Common myeloid progenitor, CD34-positive (primary cell): ENCODE data around the gene TSEN2. TPM values are rescaled to one million over a fixed set of nuclear protein-coding genes. Genes with fewer than 3 reads are reported as not detected.

Source experiments
- CTCF ChIA-PET: fragments of 350-600 bp; sonication (Branson Sonifier 250); formaldehyde crosslinking; loops from one replicate; lab custom pipeline; 2021; ENCODE audit warnings: antibody characterized with exemption; lab: Charles Lee
- POLR2A ChIA-PET: fragments of 350-600 bp; sonication (Branson Sonifier 250); formaldehyde crosslinking; loops from one replicate; lab custom pipeline; 2021; ENCODE audit warnings: antibody characterized with exemption; lab: Charles Lee
- DNase-seq, 3 donors: peaks; one replicate each; pipeline versions ENCODE4 v3.0.0 to v3.0.0-alpha.2; 2013
- H3K27ac ChIP-seq, 2 experiments: 1 replicate in 1 of 2; 2 replicates in 1 of 2; pipeline ENCODE4 v1.7.0; 2013; ENCODE audit warnings: inconsistent platforms in 2 of 2, low read length in 2 of 2, mild to moderate bottlenecking in 2 of 2, low read depth in 1 of 2, moderate library complexity in 1 of 2; ENCODE audit not compliant: severe bottlenecking in 2 of 2, insufficient read depth in 1 of 2, poor library complexity in 1 of 2
- H3K27me3 ChIP-seq, 5 experiments: replicated peaks in 2 of 5; 1 replicate in 3 of 5; 2 replicates in 2 of 5; pipeline versions ENCODE4 v1.6.1 to v1.7.0; 2013; ENCODE audit warnings: low read length in 4 of 5, mild to moderate bottlenecking in 2 of 5, moderate library complexity in 2 of 5, inconsistent platforms in 1 of 5; ENCODE audit not compliant: insufficient read depth in 5 of 5, control insufficient read depth in 4 of 5
- H3K36me3 ChIP-seq, 4 experiments: 1 replicate in 2 of 4; 2 replicates in 2 of 4; pipeline versions ENCODE4 v1.6.1 to v1.7.0; 2013; ENCODE audit warnings: low read length in 3 of 4, control low read depth in 1 of 4, mild to moderate bottlenecking in 1 of 4; ENCODE audit not compliant: control insufficient read depth in 4 of 4, insufficient read depth in 4 of 4
- H3K4me1 ChIP-seq, 4 experiments: 1 replicate in 3 of 4; 2 replicates in 1 of 4; pipeline versions ENCODE4 v1.6.1 to v1.7.1; 2013; ENCODE audit warnings: low read length in 3 of 4, mild to moderate bottlenecking in 3 of 4, control low read depth in 1 of 4, inconsistent platforms in 1 of 4, moderate library complexity in 1 of 4; ENCODE audit not compliant: control insufficient read depth in 4 of 4, insufficient read depth in 4 of 4; ENCODE audit errors: control extremely low read depth in 1 of 4
- H3K4me3 ChIP-seq, 7 experiments: 1 replicate in 4 of 7; 2 replicates in 3 of 7; pipeline versions ENCODE4 v1.5.1 to v1.7.0; 2013; ENCODE audit warnings: mild to moderate bottlenecking in 7 of 7, low read length in 6 of 7, moderate library complexity in 6 of 7, inconsistent platforms in 2 of 7, low read depth in 2 of 7, control low read depth in 1 of 7; ENCODE audit not compliant: insufficient read depth in 4 of 7, control insufficient read depth in 1 of 7; ENCODE audit errors: extremely low read depth in 1 of 7
- H3K9me3 ChIP-seq, 5 experiments: 1 replicate in 4 of 5; 2 replicates in 1 of 5; pipeline versions ENCODE4 v1.6.1 to v1.7.1; 2013; ENCODE audit warnings: low read length in 4 of 5, mild to moderate bottlenecking in 2 of 5, inconsistent platforms in 1 of 5, low read depth in 1 of 5, moderate library complexity in 1 of 5; ENCODE audit not compliant: control insufficient read depth in 4 of 5, insufficient read depth in 2 of 5; ENCODE audit errors: control extremely low read depth in 1 of 5
- WGBS: methylation state at CpG from one replicate; pipeline ENCODE4 v1.1.5; 2013; ENCODE audit not compliant: insufficient coverage; 5-methylcytosine and 5-hydroxymethylcytosine counted together
- polyA plus RNA-seq: library from polyadenylated mRNA; unstranded; fragments of 120-200 nt; gene quantifications from one replicate; pipeline ENCODE4 v1.2.1, GENCODE V29; 2013

The TSEN2 gene
- polyA plus RNA-seq: 19.3 TPM

DNA sequence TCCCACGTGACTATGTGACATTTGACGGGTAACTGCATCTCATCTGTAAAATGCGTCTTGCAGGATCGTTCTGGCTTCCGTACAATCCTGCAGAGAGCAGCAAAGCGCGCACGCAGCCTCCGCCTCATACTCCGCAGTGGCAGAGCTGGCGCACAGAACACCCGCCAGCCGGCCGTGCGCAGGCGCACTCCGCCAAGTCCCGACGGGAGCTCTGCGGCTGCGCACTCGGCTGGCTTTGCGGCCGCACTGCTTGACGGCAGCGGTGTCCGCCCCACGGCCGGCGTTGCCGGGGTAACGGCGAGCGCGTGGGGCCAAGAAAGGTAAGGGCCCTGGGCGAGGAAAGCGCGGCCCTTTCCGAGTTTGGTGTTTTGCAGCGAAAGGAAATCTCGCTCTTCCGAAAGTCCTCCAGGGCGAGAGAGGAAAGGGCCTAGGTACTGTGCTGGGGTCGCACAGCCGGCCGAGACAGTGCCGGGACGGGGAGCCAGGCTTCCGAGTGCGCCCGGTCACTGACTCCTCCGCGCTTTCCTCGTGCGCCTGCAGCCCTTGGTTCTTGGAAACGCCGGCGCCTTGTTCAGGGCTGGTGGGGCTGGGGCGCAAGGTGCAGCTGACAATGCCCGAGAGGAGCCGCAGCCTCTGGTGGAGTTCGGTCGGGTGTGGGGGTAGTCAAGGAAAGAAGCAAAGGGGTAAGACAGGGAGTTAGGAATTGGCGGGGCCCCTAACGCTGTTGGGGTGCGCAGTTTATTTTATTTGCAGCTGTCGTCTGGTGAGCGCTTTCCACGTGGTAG is at the start of gene TSEN2:
TSS of gene TSEN2 (plus strand) at position 283 of the 785 bp plus-strand sequence. CDS start 5,321 bp downstream, outside the sequence.
- under 1% methylated on average over 68 of the region's 69 CpGs for WGBS
- Histone ChIP-seq H3K9me3 (no peaks in the 10 kb centered on the region), H3K27me3 (no peaks in the 10 kb centered on the region), H3K36me3 (peaks cover 0 to 18% (median 2%) of the 10 kb centered on the region in 4 experiments), H3K4me1 (peaks cover 14 to 30% (median 25%) of the 10 kb centered on the region in 4 experiments), H3K4me3 (peak within 1 kb of the TSS; percentile 68 to 96 (median 86)), H3K27ac (peak within 1 kb of the TSS; percentile 29 to 81)
- CTCF ChIA-PET: interaction anchor here (0.9 to 3.4 kb wide), 6 partner anchors 145 to 349 kb away, joined by 3 to 18 read pairs (median 4); no protein-coding TSS in a partner anchor
- POLR2A ChIA-PET: interaction anchor here (0.6 kb wide), 2 partner anchors 302 to 374 kb away, joined by 3 read pairs; no protein-coding TSS in a partner anchor
- DNase-seq: peak; percentile 95 to 98 (median 97)

DNA sequence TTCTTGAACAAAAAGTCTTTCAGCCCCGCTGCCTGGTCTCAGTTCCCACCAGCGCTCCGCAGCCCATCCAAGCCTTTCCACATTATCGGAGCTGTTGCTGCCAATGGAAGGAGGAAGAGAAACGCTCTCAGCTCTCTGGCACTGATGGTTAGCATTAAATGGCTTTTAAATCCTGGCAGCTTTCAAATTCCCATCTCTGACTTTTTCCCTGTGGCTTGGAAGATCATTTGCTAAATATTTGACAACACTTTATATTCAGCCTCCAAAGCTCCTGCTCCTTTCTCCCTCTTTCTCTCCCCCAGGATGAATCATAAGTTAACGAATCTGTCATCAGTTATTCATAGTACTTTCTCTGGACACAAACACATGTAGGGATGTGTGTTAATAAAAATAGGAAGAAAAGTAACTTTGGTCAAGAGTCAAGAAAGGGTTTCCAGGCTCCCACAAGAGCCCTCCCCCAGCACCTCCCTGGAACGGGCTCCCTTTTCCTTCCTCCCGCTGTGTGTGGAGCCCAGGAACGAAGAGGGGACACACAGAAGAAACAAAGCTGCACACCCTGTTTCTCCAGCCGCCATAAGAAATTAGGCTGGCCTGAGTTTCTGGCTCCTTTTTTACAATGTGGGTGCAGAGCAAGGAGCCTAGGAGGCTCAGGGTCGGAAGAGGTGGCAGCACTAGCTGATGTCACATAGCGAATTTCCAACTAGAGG is 47.6 kb upstream of the TSEN2 start:
- Histone ChIP-seq H3K36me3 (no peaks in the 10 kb centered on the region), H3K9me3 (no peaks in the 10 kb centered on the region), H3K4me1 (no peaks in the 10 kb centered on the region), H3K4me3 (no peak overlapping the region), H3K27ac (no peak overlapping the region), H3K27me3 (peaks cover 0 to 14% (median 5%) of the 10 kb centered on the region in 5 experiments)
- no peak for DNase-seq
- WGBS: 96% methylated on average over 9 of the region's 12 CpGs
- ChIA-PET POLR2A (no interaction called here), CTCF (no interaction called here)

DNA sequence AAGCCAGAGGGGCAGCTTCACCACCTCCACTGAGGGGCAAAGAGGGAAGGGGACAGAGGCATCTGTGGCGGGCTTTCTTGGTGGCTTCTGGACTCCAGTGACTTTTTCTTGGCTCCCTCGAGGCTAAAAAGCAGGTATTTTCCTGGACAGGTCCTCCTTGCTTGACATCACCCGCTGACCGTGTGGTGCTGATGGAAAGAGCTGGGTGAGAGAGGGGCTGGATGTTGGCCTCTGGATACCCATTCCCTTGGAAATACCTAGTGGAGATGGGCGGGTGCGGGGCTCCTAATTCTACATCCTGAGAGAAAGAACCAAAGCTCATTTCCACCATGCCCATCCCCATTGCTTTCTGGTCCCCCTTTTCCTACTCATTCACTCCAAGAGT is 47.1 kb upstream of the TSEN2 start:
- peaks cover 0 to 14% (median 5%) of the 10 kb centered on the region in 5 experiments for H3K27me3 ChIP-seq
- WGBS: 100% methylated on average over 1 of the region's 6 CpGs
- ChIA-PET CTCF (no interaction called here), POLR2A (no interaction called here)
- no peak overlapping the region for H3K27ac ChIP-seq
- no peak for DNase-seq
- H3K4me1 ChIP-seq: no peaks in the 10 kb centered on the region
- H3K4me3 ChIP-seq: no peak overlapping the region
- no peaks in the 10 kb centered on the region for H3K9me3 ChIP-seq
- no peaks in the 10 kb centered on the region for H3K36me3 ChIP-seq

DNA sequence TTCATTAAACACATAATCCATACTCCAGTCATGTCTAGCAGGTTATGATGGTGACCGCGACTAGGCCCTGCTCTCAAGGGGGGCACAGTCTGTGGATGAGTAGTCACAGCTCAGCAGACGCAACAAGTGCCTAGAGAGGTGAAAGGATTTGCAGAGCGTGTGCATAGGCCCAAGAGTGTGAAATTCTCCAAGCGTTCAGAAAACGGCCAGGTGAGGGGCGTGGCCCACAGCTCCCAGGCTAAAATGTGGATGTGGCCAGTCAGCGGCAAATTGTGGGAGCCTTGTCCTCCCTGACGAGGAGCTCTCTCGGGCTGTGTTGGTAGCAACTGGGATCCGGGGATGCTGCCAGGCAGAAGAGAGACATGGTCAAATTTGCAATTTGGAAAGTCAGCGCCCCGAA is 46.4 kb upstream of the TSEN2 start:
- Histone ChIP-seq H3K9me3 (no peaks in the 10 kb centered on the region), H3K27ac (no peak overlapping the region), H3K4me3 (no peak overlapping the region), H3K36me3 (no peaks in the 10 kb centered on the region), H3K4me1 (no peaks in the 10 kb centered on the region), H3K27me3 (peaks cover 0 to 19% (median 5%) of the 10 kb centered on the region in 5 experiments)
- ChIA-PET CTCF (no interaction called here), POLR2A (no interaction called here)
- DNase-seq: no peak
- 94% methylated on average over 13 of the region's 13 CpGs for WGBS

DNA sequence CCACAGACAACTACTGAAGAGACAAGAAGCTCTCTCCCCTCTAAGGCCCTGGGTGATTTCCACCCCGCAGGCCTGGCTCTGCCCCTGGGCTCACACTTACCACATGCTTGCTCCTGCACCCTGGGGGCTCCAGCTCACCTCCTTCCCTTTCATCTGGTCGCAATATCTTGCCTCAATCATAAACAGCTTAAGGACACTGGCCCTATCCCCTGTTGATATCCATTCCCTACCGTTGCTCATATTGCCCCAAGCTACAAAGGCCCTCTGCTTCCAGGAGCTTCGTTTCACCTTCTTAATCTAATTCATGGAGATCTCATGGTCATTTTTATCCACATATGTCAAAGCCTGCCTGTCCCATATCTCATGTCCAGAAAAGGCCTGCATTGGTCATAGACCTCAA is 46.0 kb upstream of the TSEN2 start:
- Histone ChIP-seq H3K9me3 (no peaks in the 10 kb centered on the region), H3K27me3 (peaks cover 0 to 20% (median 5%) of the 10 kb centered on the region in 5 experiments), H3K4me1 (no peaks in the 10 kb centered on the region), H3K36me3 (no peaks in the 10 kb centered on the region), H3K27ac (no peak overlapping the region), H3K4me3 (no peak overlapping the region)
- 100% methylated on average over 4 of the region's 4 CpGs for WGBS
- POLR2A ChIA-PET: no interaction called here
- CTCF ChIA-PET: no interaction called here
- no peak for DNase-seq

DNA sequence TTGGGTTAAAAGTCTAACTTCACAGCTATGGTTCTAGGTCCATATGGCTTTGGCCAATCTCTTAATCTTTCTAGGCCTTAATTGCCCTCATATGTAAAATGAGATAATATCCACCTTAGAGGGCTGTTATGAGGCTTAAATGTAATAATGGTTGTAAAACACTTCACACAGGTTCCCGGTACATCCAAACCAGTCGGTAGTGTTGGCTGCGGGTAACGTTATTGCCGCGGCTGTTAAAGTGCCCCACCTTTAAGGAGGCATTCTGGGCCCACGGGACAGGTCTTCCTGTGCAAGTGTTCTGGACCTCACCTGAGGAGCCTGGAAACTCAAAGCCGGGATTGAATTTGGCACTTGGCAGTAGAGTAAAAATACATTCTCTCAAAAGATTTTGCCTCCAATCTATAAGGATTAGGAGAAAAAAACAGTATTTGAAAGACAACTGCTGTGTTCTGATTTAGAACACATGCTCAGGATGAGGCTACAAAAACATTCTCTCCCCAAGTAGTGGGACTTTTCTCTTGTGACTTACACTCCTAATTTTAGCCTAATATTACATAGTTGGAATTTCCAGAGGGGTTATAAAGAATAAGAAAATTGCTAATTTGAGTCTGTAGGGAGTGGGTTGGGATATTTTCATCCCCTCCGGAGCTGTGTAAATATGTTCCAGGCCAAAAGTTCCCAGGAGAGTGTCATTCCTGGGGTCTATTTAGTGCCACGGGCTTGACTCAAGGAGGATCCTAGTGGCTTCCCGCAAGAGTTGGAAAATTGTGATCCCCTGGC is 44.9 kb upstream of the TSEN2 start:
- ChIA-PET CTCF (interaction anchor here (1.1 kb wide), 1 partner anchor 10 kb away, joined by 3 read pairs; no protein-coding TSS in a partner anchor), POLR2A (no interaction called here)
- 94% methylated on average over 10 of the region's 11 CpGs for WGBS
- Histone ChIP-seq H3K9me3 (no peaks in the 10 kb centered on the region), H3K4me1 (no peaks in the 10 kb centered on the region), H3K27me3 (peaks cover 0 to 20% (median 5%) of the 10 kb centered on the region in 5 experiments), H3K4me3 (no peak overlapping the region), H3K27ac (no peak overlapping the region), H3K36me3 (no peaks in the 10 kb centered on the region)
- DNase-seq: no peak
